Muscle of arm (tissue), 12 donors: ENCODE data around the gene DIPK1A. TPM values are rescaled to one million over a fixed set of nuclear protein-coding genes. Genes with fewer than 3 reads are reported as not detected.
A peak's percentile ranks its signal among the peaks of the same experiment; 100 is the strongest.

Experiments
- DNase-seq: peaks from one replicate; pipeline ENCODE4 v3.0.0-alpha.2; 2013
- polyA plus RNA-seq, 12 donors: library from polyadenylated mRNA; unstranded; fragments of 120-200 nt; gene quantifications; one replicate each; pipeline ENCODE4 v1.2.1, GENCODE V29; 2013; ENCODE audit not compliant: insufficient read length in 12 of 12

Gene DIPK1A
- polyA plus RNA-seq, 12 donors = 7.8 to 17.3 (median 13.3) TPM; not detected in 1

GRCh38 chr1:92879316-92879968 is 81.8 kb downstream of the DIPK1A start:
- DNase-seq = no peak

GRCh38 chr1:92877792-92878191 is 83.5 kb downstream of the DIPK1A start:
- DNase-seq = no peak

GRCh38 chr1:92877081-92877711 is 84.1 kb downstream of the DIPK1A start:
- DNase-seq = no peak

- no peak for DNase-seq
Observed at GRCh38 chr1:92876351-92876750, 84.9 kb downstream of the DIPK1A start.

- DNase-seq = no peak
Observed at GRCh38 chr1:92874987-92875386, 86.3 kb downstream of the DIPK1A start.

GRCh38 chr1:92872719-92873118 is 88.5 kb downstream of the DIPK1A start:
- DNase-seq = no peak

- DNase-seq = no peak
Observed at GRCh38 chr1:92870591-92870990, 90.7 kb downstream of the DIPK1A start.

- DNase-seq = no peak
Observed at GRCh38 chr1:92864131-92864530, 97.1 kb downstream of the DIPK1A start.

- no peak for DNase-seq
Observed at GRCh38 chr1:92862605-92863004, 98.7 kb downstream of the DIPK1A start.

GRCh38 chr1:92859400-92860039 is 101.7 kb downstream of the DIPK1A start:
- DNase-seq = no peak

- peak; percentile 83 for DNase-seq
Observed at GRCh38 chr1:92858564-92859399, 102.5 kb downstream of the DIPK1A start.

- no peak for DNase-seq
Observed at GRCh38 chr1:92857817-92858216, 103.4 kb downstream of the DIPK1A start.

GRCh38 chr1:92855236-92855635 is 106.0 kb downstream of the DIPK1A start:
- no peak for DNase-seq

GRCh38 chr1:92854101-92854785 is 107.0 kb downstream of the DIPK1A start:
- no peak for DNase-seq

- DNase-seq = no peak
Observed at GRCh38 chr1:92853299-92853698, 108.0 kb downstream of the DIPK1A start.

GRCh38 chr1:92851729-92852128 is 109.5 kb downstream of the DIPK1A start:
- no peak for DNase-seq

- no peak for DNase-seq
Observed at GRCh38 chr1:92850019-92850418, 111.2 kb downstream of the DIPK1A start.

- no peak for DNase-seq
Observed at GRCh38 chr1:92848201-92848600, 113.1 kb downstream of the DIPK1A start.

GRCh38 chr1:92845908-92846307 is 115.4 kb downstream of the DIPK1A start:
- DNase-seq = no peak

- no peak for DNase-seq
Observed at GRCh38 chr1:92844439-92844838, 116.8 kb downstream of the DIPK1A start.
